ENCODE results near the gene ELAC2.

ELAC2 gene

DNA sequence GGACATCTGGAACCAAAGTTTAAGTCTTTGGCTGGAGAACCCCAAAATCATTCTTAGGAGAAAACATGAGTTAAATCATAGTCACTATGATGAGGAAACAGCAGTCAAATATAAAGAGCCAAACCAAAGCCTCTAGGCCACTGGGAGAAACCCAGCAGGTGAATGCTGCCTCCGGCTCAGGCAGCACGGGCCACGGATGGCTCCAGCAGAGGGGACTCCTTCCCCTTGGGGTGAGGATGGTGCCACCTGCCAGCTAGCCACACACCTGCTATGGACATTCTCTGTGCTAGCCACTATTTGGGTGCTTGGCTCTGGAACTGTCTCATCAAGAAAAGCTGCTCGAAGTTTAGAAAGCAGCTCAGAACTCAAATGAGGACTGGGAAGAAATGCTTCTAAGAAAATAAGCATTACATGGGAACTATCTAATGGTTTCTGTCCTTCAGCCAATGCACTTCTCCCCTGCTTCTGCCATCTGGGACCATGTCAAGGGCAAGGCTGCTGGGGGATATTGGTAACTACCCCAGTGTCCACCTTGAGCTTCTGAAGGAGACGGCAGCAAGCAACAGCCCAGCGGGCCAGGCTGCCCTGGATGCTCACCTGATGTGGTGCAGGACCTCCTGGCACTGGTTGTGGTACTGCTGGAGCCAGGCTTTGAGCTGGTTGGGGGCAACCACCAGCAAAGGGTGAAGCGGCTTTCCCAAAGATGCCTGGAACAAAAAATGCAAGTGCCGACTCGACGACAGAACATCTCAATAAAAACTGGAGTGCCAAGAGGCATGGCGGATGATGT lies 22.5 kb downstream of the ELAC2 start:
- no peak overlapping the region for H2AK5ac ChIP-seq (ENCODE audit: low read depth, low read length)
- no peaks in the 10 kb centered on the region for H3K27me3 ChIP-seq (ENCODE audit: control insufficient read depth in 3 of 3, insufficient read depth in 3 of 3, low read depth in 1 of 3, low read length in 3 of 3)
- no peak overlapping the region for H3K4me3 ChIP-seq (ENCODE audit: low read length in 2 of 2)
- no peak overlapping the region for H4K91ac ChIP-seq (ENCODE audit: low read depth, low read length, poor library complexity)
- H3K4me1 ChIP-seq (ENCODE audit: control insufficient read depth in 2 of 2, insufficient read depth in 1 of 2, low read depth in 1 of 2, low read length in 2 of 2) = no peaks in the 10 kb centered on the region
- H3K27ac ChIP-seq (replicated peaks; ENCODE audit: low read length) = no peak overlapping the region
- peaks cover 2% of the 10 kb centered on the region for H3K79me1 ChIP-seq (ENCODE audit: low read depth, low read length)
- H2BK15ac ChIP-seq (ENCODE audit: low read length) = no peak overlapping the region
- H2BK120ac ChIP-seq (ENCODE audit: low read depth, low read length) = no peak overlapping the region
- peaks cover 0 to 1% of the 10 kb centered on the region in 2 donors for H3K9me3 ChIP-seq (replicated peaks in 1 of 2; ENCODE audit: control insufficient read depth in 2 of 2, insufficient read depth in 1 of 2, low read depth in 1 of 2, low read length in 2 of 2)
- H4K8ac ChIP-seq (ENCODE audit: low read depth, low read length) = no peak overlapping the region
- H2AFZ ChIP-seq (ENCODE audit: low read length) = no peak overlapping the region
- no peak overlapping the region for H3K4me2 ChIP-seq (ENCODE audit: insufficient read depth, low read length, poor library complexity, severe bottlenecking)
- H3K4ac ChIP-seq (ENCODE audit: low read length) = no peak overlapping the region
- no peak overlapping the region for H3K14ac ChIP-seq (ENCODE audit: low read length)
- peaks cover 64 to 99% of the 10 kb centered on the region in 2 donors for H3K36me3 ChIP-seq (replicated peaks in 1 of 2; ENCODE audit: control insufficient read depth in 2 of 2, insufficient read depth in 2 of 2, low read length in 2 of 2)
- no peak overlapping the region for H3K18ac ChIP-seq (ENCODE audit: low read length)
- no peak overlapping the region for H3K23ac ChIP-seq (ENCODE audit: low read depth, low read length, poor library complexity)
- no peak overlapping the region for H2BK5ac ChIP-seq (ENCODE audit: low read length)
- no peak for DNase-seq (ENCODE audit: low spot score)
- no CpG with 5 or more reads among the region's 11 CpGs for WGBS, 2 donors (ENCODE audit: extremely low coverage in 2 of 2, insufficient read length in 2 of 2, insufficient replicate concordance in 1 of 2)
- no peak overlapping the region for H2BK12ac ChIP-seq (ENCODE audit: low read length)
- no peak overlapping the region for H3K9ac ChIP-seq (ENCODE audit: low read depth, low read length, poor library complexity)

GRCh38 chr17:12994341-12995074 lies 23.3 kb downstream of the ELAC2 start:
- Histone ChIP-seq H2BK12ac (ENCODE audit: low read length) (no peak overlapping the region), H3K4ac (ENCODE audit: low read length) (no peak overlapping the region), H3K36me3 (replicated peaks in 1 of 2; ENCODE audit: control insufficient read depth in 2 of 2, insufficient read depth in 2 of 2, low read length in 2 of 2) (peaks cover 65 to 98% of the 10 kb centered on the region in 2 donors), H3K14ac (ENCODE audit: low read length) (no peak overlapping the region), H2BK5ac (ENCODE audit: low read length) (no peak overlapping the region), H3K9ac (ENCODE audit: low read depth, low read length, poor library complexity) (peak overlapping the region; percentile 22), H3K27me3 (ENCODE audit: control insufficient read depth in 3 of 3, insufficient read depth in 3 of 3, low read depth in 1 of 3, low read length in 3 of 3) (no peaks in the 10 kb centered on the region), H3K23ac (ENCODE audit: low read depth, low read length, poor library complexity) (no peak overlapping the region), H2AK5ac (ENCODE audit: low read depth, low read length) (no peak overlapping the region), H2BK120ac (ENCODE audit: low read depth, low read length) (no peak overlapping the region), H3K4me3 (ENCODE audit: low read length in 2 of 2) (no peak overlapping the region), H4K8ac (ENCODE audit: low read depth, low read length) (no peak overlapping the region), H3K27ac (replicated peaks; ENCODE audit: low read length) (no peak overlapping the region), H3K18ac (ENCODE audit: low read length) (no peak overlapping the region), H3K79me1 (ENCODE audit: low read depth, low read length) (peaks cover 2% of the 10 kb centered on the region), H2AFZ (ENCODE audit: low read length) (no peak overlapping the region), H4K91ac (ENCODE audit: low read depth, low read length, poor library complexity) (no peak overlapping the region), H3K4me1 (ENCODE audit: control insufficient read depth in 2 of 2, insufficient read depth in 1 of 2, low read depth in 1 of 2, low read length in 2 of 2) (no peaks in the 10 kb centered on the region), H2BK15ac (ENCODE audit: low read length) (no peak overlapping the region), H3K4me2 (ENCODE audit: insufficient read depth, low read length, poor library complexity, severe bottlenecking) (no peak overlapping the region), H3K9me3 (replicated peaks in 1 of 2; ENCODE audit: control insufficient read depth in 2 of 2, insufficient read depth in 1 of 2, low read depth in 1 of 2, low read length in 2 of 2) (peaks cover 0 to 7% of the 10 kb centered on the region in 2 donors)
- no peak for DNase-seq (ENCODE audit: low spot score)
- no CpG with 5 or more reads among the region's 19 CpGs for WGBS, 2 donors (ENCODE audit: extremely low coverage in 2 of 2, insufficient read length in 2 of 2, insufficient replicate concordance in 1 of 2)

DNA sequence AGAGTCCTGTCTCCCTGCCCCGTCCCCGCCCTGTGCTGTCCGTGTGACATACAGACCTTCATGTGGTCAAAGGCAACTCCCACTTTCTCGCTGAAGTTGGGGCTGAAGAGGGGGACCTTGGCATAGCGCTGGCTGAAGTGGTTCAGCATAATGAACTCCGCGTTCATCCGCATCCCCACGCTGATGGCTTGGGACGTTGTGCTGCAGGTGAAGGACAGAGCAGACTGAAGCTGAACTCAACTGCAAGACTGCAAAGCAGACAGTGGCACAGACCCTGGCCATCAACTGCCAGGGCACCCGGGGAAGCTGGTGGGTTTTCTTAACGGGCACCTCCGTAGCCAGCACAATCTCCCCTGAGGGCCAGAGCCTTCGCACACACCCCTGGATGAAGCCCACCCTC lies 24.2 kb downstream of the ELAC2 start:
- Histone ChIP-seq H4K8ac (ENCODE audit: low read depth, low read length) (no peak overlapping the region), H3K27me3 (ENCODE audit: control insufficient read depth in 3 of 3, insufficient read depth in 3 of 3, low read depth in 1 of 3, low read length in 3 of 3) (no peaks in the 10 kb centered on the region), H3K27ac (replicated peaks; ENCODE audit: low read length) (no peak overlapping the region), H3K4me1 (ENCODE audit: control insufficient read depth in 2 of 2, insufficient read depth in 1 of 2, low read depth in 1 of 2, low read length in 2 of 2) (no peaks in the 10 kb centered on the region), H3K23ac (ENCODE audit: low read depth, low read length, poor library complexity) (no peak overlapping the region), H3K4me2 (ENCODE audit: insufficient read depth, low read length, poor library complexity, severe bottlenecking) (no peak overlapping the region), H3K9ac (ENCODE audit: low read depth, low read length, poor library complexity) (no peak overlapping the region), H3K4ac (ENCODE audit: low read length) (no peak overlapping the region), H3K79me1 (ENCODE audit: low read depth, low read length) (peaks cover 2% of the 10 kb centered on the region), H4K91ac (ENCODE audit: low read depth, low read length, poor library complexity) (no peak overlapping the region), H2BK12ac (ENCODE audit: low read length) (no peak overlapping the region), H3K36me3 (replicated peaks in 1 of 2; ENCODE audit: control insufficient read depth in 2 of 2, insufficient read depth in 2 of 2, low read length in 2 of 2) (peaks cover 60 to 90% of the 10 kb centered on the region in 2 donors), H2BK15ac (ENCODE audit: low read length) (no peak overlapping the region), H3K9me3 (replicated peaks in 1 of 2; ENCODE audit: control insufficient read depth in 2 of 2, insufficient read depth in 1 of 2, low read depth in 1 of 2, low read length in 2 of 2) (peaks cover 0 to 7% of the 10 kb centered on the region in 2 donors), H2AFZ (ENCODE audit: low read length) (no peak overlapping the region), H3K4me3 (ENCODE audit: low read length in 2 of 2) (no peak overlapping the region), H2BK120ac (ENCODE audit: low read depth, low read length) (no peak overlapping the region), H2BK5ac (ENCODE audit: low read length) (no peak overlapping the region), H3K14ac (ENCODE audit: low read length) (no peak overlapping the region), H2AK5ac (ENCODE audit: low read depth, low read length) (no peak overlapping the region), H3K18ac (ENCODE audit: low read length) (no peak overlapping the region)
- WGBS, 2 donors (ENCODE audit: extremely low coverage in 2 of 2, insufficient read length in 2 of 2, insufficient replicate concordance in 1 of 2) = no CpG with 5 or more reads among the region's 14 CpGs
- DNase-seq (ENCODE audit: low spot score) = no peak

- peaks cover 2% of the 10 kb centered on the region for H3K79me1 ChIP-seq (ENCODE audit: low read depth, low read length)
- no peak overlapping the region for H2BK120ac ChIP-seq (ENCODE audit: low read depth, low read length)
- H4K91ac ChIP-seq (ENCODE audit: low read depth, low read length, poor library complexity) = no peak overlapping the region
- no peak overlapping the region for H2AK5ac ChIP-seq (ENCODE audit: low read depth, low read length)
- H2BK12ac ChIP-seq (ENCODE audit: low read length) = no peak overlapping the region
- H4K8ac ChIP-seq (ENCODE audit: low read depth, low read length) = no peak overlapping the region
- H3K27me3 ChIP-seq (ENCODE audit: control insufficient read depth in 3 of 3, insufficient read depth in 3 of 3, low read depth in 1 of 3, low read length in 3 of 3) = no peaks in the 10 kb centered on the region
- no peak overlapping the region for H2BK5ac ChIP-seq (ENCODE audit: low read length)
- no peaks in the 10 kb centered on the region for H3K4me1 ChIP-seq (ENCODE audit: control insufficient read depth in 2 of 2, insufficient read depth in 1 of 2, low read depth in 1 of 2, low read length in 2 of 2)
- H2AFZ ChIP-seq (ENCODE audit: low read length) = no peak overlapping the region
- no peak overlapping the region for H3K4ac ChIP-seq (ENCODE audit: low read length)
- H3K9ac ChIP-seq (ENCODE audit: low read depth, low read length, poor library complexity) = no peak overlapping the region
- H2BK15ac ChIP-seq (ENCODE audit: low read length) = no peak overlapping the region
- H3K4me3 ChIP-seq (ENCODE audit: low read length in 2 of 2) = no peak overlapping the region
- no peak for DNase-seq (ENCODE audit: low spot score)
- H3K14ac ChIP-seq (ENCODE audit: low read length) = no peak overlapping the region
- H3K27ac ChIP-seq (replicated peaks; ENCODE audit: low read length) = no peak overlapping the region
- H3K4me2 ChIP-seq (ENCODE audit: insufficient read depth, low read length, poor library complexity, severe bottlenecking) = no peak overlapping the region
- H3K23ac ChIP-seq (ENCODE audit: low read depth, low read length, poor library complexity) = no peak overlapping the region
- H3K18ac ChIP-seq (ENCODE audit: low read length) = no peak overlapping the region
- peaks cover 54 to 80% of the 10 kb centered on the region in 2 donors for H3K36me3 ChIP-seq (replicated peaks in 1 of 2; ENCODE audit: control insufficient read depth in 2 of 2, insufficient read depth in 2 of 2, low read length in 2 of 2)
- WGBS, 2 donors (ENCODE audit: extremely low coverage in 2 of 2, insufficient read length in 2 of 2, insufficient replicate concordance in 1 of 2) = no CpG with 5 or more reads among the region's 14 CpGs
- H3K9me3 ChIP-seq (replicated peaks in 1 of 2; ENCODE audit: control insufficient read depth in 2 of 2, insufficient read depth in 1 of 2, low read depth in 1 of 2, low read length in 2 of 2) = peaks cover 0 to 7% of the 10 kb centered on the region in 2 donors
These were observed 25.2 kb downstream of the ELAC2 start for GRCh38 chr17:12992676-12993075.

Data from neuronal stem cell (in vitro differentiated cells).